Fibroblast of villous mesenchyme (primary cell): ENCODE results near the gene CEP43. TPM values are rescaled to one million over a fixed set of nuclear protein-coding genes. Genes with fewer than 3 reads are reported as not detected.

Source experiments
- DNase-seq: peaks from one replicate; pipeline ENCODE4 v3.0.0-alpha.2; 2010; ENCODE audit warnings: low read depth
- H3K4me3 ChIP-seq: 2 replicates; pipeline ENCODE4 v1.5.1; 2011; ENCODE audit warnings: low read depth, mild to moderate bottlenecking, low read length
- small RNA-seq: library from RNA; depleted of rRNA; stranded (forward); fragments of <200 nt; gene quantifications from one replicate; pipeline ENCODE3, GENCODE V24; 2012
- total RNA-seq: library from RNA; depleted of rRNA; stranded (reverse); fragments of >200 nt; gene quantifications from 2 replicates; pipeline ENCODE4 v1.2.3, GENCODE V29; 2012
- TF ChIP-seq, protein P1 (sequence below): IDR thresholded peaks from 2 replicates; pipeline ENCODE4 v1.5.1; 2012; ENCODE audit warnings: low read depth, mild to moderate bottlenecking, low read length; ENCODE audit not compliant: insufficient read depth

Gene CEP43
- total RNA-seq, 1 donor: 37.6 TPM

DNA sequence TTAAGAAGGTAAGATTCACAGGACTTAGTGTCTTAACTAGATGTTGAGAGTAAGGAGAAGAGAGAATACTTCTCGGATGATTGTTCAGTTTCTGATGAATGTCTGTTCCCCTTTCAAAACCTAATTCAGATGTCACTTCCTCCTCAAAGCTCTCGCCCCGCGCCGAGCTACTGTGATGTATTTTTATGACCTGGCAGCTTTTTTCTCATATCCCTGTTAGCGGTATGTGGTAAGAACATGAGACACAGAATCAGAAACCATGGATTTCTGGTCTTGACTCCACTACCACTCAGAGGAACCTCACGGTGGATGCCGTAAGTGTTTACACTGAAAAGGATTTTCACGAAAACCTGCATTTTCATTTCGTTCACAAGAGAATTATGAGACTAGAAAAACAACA lies 48.4 kb downstream of the CEP43 start:
- TF ChIP-seq, protein P1, sequence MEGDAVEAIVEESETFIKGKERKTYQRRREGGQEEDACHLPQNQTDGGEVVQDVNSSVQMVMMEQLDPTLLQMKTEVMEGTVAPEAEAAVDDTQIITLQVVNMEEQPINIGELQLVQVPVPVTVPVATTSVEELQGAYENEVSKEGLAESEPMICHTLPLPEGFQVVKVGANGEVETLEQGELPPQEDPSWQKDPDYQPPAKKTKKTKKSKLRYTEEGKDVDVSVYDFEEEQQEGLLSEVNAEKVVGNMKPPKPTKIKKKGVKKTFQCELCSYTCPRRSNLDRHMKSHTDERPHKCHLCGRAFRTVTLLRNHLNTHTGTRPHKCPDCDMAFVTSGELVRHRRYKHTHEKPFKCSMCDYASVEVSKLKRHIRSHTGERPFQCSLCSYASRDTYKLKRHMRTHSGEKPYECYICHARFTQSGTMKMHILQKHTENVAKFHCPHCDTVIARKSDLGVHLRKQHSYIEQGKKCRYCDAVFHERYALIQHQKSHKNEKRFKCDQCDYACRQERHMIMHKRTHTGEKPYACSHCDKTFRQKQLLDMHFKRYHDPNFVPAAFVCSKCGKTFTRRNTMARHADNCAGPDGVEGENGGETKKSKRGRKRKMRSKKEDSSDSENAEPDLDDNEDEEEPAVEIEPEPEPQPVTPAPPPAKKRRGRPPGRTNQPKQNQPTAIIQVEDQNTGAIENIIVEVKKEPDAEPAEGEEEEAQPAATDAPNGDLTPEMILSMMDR: no peak
- no peak for DNase-seq
- no peak overlapping the region for H3K4me3 ChIP-seq

Small RNA genes within 50 kb of the gene (small RNA-seq; reads per million reads assigned to genes)
- gene MIR3939: 0.28 reads per million

Other genes starting within 250 kb of the CEP43 start
- gene RNASET2, start 42.8 kb upstream of the CEP43 start, total RNA-seq: 20.3 and 22.5 TPM in 2 replicates
- gene CCR6, start 123.7 kb downstream of the CEP43 start, total RNA-seq: under 0.01 TPM in 1 of 2 replicates, not detected in the other
- gene GPR31, start 158.6 kb downstream of the CEP43 start, total RNA-seq: not detected in 2 replicates